HG02759 (cell line): ENCODE results near the gene PHACTR4.
"Not testable (repeated sequence)": the region's sequence is repeated elsewhere in the genome, so short reads cannot be mapped to it uniquely, and the experiment has no call there.

ENCODE experiments used
- ATAC-seq: cut with Tn5 transposase; IDR thresholded peaks from one replicate; pipeline ENCODE4 v1.9.1; 2021; ENCODE audit warnings: mild to moderate bottlenecking, moderate library complexity; ENCODE audit not compliant: unreplicated experiment

Gene PHACTR4

DNA sequence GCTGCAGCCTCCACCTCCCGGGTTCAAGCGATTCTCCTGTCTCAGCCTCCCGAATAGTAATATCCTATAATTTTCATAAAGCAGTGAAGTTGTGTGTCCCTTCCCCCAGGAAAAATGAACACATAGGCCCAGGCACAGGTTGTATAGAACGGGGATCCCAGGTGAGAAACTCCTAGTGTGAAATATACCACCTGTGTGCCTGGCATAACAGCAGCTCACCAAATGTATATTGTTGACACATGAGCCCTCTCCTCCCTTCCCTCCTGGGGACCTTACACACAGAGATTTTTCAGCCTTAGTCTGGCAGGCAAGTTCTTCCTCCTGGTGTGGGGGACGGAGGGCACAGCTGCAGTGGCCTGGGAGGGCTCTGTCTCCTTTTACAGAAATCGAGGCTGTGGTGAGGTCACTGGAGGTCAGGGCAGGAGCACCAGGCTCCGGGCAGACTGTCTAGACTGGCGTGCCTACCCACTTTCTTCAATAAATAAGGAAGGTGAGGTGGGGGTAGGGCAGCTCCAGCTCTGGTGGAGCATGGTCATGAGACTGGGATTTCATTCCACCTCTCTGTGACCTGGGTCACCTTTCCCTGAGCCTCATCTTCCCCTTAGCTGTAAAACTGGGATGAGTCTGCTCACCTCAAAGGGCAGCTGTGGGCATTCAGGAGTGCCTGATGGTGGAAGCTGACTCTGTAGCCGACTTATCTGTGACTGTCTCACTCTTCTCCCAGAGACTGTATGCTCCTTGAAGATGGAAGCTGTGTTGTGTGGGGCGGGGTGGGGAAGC lies 150.6 kb downstream of the PHACTR4 start:
- no peak for ATAC-seq

DNA sequence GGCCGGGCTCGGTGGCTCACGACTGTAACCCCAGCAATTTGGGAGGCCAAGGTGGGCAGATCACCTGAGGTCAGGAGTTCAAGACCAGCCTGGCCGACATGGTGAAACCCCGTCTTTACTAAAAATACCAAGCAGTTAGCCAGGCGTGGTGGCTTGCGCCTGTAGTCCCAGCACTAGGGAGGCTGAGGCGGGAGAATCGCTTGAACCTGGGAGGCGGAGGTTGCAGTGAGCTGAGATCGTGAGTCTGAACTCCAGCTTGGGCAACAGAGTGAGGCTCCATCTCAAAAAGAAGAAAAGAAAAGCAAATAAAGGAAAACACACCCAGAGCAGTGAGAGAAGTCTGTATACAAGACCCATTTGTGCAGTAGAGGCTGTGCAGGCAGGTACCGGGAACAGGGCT lies 151.3 kb downstream of the PHACTR4 start:
- not testable (repeated sequence) for ATAC-seq

DNA sequence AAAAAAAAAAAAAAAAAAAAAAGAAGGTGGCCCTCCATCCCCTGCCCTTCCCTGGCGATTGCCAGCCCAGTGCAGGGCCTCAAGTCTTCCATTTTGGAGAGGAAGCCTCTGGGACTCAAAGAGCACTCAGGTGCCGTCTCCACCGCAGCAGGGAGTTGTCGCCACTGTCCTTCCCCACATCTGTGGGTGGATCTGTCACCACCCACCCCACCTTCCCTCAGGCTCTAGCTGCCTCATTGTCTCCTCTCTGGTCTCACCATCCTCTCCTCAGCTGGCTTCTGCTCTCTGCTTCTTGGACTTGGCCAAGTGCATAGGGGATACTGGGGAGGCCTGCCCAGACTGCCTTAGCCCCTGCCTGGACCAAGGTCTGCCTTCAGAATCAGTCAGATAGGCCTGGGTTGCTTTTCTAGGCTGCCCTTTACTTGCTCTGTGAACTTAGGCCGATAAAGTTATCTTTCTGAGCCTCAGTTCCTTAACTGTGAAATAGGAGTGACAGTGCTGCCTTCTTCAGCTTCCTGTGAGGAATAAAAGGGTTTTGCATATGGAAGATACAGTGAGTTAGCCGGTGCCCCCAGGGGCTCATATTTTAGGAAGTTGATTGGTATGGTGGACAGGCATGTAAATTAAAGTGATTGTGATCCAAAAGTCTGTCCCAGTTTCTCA lies 152.1 kb downstream of the PHACTR4 start:
- ATAC-seq: no peak

DNA sequence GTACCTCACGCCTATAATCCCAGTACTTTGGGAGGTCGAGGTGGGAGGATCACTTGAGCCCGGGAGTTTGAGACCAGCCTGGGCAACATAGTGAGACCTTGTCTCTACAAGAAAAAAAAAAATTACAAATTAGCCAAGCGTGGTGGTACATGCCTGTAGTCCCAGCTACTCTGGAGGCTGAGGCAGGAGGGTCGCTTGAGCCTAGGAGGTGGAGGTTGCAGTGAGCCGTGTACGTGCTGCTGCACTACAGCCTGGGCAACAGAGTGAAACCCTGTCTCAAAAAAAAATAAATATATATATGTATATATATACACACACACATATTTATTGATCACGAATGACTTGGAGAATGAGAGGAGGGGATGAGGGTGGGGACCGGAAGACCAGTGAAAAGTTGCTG lies 153.0 kb downstream of the PHACTR4 start:
- not testable (repeated sequence) for ATAC-seq

DNA sequence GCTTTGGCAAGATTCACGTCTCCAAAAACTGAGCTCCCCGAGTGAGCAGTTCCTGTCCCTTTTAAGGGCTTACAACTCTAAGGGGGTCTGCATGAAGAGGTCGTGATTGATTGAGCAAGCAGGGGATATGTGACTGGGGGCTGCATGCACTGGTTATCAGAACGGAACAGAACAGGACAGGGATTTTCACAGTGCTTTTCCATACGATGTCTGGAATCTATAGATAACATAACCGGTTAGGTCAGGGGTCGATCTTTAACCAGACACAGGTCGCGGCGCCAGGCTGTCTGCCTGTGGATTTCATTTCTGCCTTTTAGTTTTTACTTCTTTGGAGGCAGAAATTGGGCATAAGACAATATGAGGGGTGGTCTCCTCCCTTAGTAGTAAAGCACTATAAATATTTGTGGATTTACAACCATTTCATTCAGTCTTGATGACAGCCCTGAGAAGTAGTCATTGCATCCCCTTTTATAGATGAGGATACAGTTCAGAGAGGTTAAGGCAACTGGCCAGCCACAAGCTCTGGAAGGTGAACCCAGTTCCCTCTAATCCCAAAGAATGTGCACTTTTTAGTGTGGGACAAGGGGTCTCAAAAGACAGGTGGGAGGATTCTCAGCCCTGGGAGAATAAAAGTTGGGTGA lies 155.6 kb downstream of the PHACTR4 start:
- not testable (repeated sequence) for ATAC-seq

DNA sequence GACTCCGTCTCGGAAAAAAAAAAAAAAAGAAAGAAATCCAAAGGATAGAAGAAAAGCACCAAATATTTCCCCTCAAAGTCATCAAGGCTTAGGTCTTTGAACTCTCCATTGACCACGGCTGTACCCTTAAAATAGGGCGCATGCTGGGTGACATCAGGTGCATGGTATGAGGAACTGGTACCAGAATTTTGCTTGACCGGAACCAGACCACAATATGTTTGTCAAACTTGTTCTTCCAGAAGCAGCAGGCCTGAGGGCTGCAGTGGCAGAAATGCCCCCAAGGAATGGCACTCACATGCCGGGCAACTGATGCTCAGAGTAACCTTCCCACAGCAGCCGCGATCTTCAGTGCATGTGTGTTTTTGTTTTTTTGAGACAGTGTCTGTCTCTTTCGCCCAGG lies 157.3 kb downstream of the PHACTR4 start:
- no peak for ATAC-seq

DNA sequence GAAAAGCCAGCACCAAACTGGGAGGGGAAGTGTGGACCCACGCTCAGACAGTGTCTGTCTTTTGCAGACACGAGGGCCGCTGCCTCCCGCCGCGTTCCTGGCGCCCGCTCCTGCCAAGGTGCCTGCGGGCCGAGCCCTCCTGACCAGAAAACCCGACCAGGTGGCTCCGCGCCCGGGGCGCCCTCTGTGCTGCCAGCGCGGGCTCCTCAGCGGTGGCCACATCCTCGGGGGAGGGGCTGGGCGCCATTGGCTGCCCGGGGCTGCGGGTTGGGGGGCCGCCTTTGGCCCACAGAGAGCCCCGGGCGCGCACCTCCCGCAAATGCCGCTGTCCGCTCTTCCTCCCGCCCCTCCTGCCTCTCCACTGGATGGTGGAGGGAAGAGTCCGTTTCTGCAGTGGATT lies 160.9 kb downstream of the PHACTR4 start:
- ATAC-seq: no peak

DNA sequence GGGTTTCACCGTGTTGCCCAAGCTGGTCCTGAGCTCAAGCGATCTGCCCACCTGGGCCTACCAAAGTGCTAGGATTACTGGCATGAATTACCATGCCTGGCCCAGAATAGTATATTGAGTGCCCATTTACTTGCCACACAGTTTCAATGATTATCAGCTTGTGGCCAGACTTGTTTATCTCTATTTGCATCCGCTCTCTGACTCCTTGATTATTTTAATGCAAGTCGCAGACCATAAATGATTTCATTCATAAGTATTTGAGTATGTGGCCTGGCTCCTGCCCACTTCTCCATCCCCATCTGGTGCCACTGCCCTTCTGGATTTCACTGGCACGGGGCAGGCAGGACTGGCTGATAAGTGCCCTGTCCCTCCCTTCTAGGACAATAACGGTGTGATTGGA lies 165.1 kb downstream of the PHACTR4 start:
- no peak for ATAC-seq

DNA sequence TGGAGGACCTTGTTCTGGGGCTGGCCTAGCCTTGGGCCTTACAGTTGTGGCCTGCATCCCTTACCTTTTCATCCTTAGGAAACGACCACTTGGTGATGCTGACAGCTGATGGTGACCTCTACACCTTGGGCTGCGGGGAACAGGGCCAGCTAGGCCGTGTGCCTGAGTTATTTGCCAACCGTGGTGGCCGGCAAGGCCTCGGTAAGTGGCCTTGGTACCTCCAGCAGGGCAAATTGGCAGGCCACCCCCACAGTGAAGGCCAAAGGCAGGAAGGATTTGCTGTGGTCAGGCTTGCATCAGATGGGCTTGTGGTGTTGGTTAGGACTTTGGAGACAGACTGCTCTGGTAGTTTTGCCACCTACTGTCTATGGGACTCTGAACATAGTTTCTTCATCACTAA lies 165.6 kb downstream of the PHACTR4 start:
- no peak for ATAC-seq

DNA sequence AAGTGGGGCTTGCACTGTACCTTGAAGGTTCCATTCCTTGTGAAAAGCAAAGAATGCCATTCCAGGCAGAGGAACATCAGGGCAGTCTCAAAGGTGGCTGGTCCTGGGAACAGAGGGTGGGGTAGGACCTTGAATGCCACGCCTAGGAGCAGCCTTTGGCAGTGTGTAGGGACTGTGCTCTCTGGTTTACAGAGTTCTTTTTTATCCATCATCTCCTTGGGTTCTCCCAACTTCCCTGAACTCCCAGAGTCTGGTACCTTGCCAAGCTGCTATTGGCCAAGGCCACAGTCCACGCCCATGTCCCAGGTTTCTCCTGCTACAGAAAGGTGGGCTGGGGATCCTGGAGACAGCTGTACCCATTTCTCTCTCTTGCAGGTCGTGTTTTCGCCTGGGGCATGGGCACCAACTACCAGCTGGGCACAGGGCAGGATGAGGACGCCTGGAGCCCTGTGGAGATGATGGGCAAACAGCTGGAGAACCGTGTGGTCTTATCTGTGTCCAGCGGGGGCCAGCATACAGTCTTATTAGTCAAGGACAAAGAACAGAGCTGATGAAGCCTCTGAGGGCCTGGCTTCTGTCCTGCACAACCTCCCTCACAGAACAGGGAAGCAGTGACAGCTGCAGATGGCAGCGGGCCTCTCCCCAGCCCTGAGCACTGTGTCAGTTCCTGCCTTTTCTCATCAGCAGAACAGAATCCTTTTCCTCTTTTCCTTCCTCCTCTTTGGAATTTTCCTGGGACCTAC lies 168.1 kb downstream of the PHACTR4 start:
- ATAC-seq: no peak

DNA sequence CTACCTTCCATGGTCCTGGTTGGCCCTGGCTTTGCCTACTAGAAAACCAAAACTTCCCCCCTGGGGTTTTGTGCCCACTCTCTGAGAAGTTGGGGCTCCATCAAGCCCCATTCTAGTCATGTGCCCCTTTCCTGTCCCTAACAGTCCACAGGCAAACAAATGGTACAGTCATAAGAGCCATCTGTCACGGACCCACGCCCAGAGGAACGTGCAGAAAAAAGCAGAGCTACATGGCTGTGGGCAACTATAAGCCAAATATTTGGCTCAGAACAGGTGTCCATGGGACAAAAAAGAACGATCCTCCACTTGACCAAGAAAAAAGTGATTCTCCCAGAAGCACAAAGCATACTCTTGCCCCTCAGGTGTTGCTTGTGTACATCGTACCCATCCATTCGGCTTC lies 168.7 kb downstream of the PHACTR4 start:
- no peak for ATAC-seq

DNA sequence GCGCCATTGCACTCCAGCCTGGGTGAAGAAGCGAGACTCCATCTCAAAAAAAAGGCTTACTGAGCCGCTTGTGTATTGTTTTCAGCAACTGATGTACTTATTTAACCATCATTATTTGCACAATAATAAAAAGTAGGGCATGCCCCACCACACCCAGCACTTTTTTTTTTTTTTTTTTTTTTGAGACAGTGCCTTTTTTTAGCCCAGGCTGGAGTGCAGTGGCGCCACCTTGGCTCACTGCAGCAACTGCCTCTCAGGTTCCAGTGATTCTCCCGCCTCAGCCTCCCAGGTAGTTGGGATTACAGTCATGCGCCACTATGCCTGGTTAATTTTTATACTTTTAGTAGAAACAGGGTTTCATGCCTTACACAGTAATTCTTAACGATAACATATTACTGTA lies 171.1 kb downstream of the PHACTR4 start:
- ATAC-seq: no peak

DNA sequence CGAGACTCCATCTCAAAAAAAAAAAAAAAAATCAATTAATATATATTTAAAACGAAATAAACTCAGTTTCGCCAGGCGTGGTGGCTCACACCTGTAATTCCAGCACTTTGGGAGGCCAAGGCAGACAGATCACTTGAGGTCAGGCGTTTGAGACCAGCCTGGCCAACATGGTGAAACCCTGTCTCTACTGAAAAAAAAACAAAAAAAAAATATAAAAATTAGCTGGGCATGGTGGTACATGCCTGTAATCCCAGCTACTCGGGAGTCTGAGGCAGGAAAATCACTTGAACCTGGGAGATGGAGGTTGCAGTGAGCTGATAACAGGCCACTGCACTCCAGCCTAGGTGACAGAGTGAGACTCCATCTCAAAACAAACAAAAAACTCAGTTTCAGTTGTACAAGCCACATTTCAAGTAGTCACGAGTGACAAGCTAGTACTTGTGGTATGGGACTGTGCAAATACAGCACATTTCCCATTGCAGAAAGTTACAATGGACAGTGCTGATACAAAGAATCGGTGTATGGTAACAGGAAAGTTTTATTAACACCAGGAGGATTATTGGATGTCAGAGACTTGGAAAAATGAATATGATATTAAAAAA lies 172.0 kb downstream of the PHACTR4 start:
- not testable (repeated sequence) for ATAC-seq

DNA sequence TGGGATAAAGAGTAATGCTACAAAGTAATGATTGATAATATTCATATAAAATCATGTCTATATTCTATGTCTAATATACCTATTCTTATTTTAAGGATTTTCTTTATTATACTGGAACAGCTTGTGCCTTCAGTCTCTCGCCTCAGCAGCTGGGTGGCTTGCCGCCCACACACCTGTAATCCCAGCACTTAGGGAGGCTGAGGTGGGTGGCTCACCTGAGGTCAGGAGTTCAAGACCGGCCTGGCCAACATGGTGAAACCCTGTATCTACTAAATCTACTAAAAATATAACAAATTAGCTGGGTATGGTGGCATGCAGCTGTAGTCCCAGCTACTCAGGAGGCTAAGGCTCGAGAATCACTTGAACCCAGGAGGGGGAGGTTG lies 175.7 kb downstream of the PHACTR4 start:
- ATAC-seq: no peak

DNA sequence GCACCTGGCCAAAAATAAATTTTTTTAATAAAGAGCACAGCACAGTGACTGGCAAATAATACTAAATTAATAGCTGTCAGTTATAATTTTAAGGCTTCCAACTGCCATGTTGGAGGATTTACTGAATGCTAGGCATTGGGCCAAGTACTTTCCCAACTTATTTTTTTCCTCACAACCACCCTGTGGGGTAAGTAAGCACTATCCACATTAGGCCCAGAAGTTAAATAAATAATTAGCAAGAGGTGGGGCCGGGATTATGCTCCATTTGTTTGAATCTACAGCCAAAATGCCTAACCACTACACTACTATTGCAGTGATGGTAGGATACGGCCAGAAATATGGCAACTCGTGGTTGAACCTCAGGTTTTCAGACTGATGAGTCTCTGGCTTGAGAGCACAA lies 178.8 kb downstream of the PHACTR4 start:
- ATAC-seq: no peak
